Activated naive CD4-positive, alpha-beta T cell (primary cell): Measurements from ENCODE around the gene GNG7.
"Not testable (repeated sequence)": the region's sequence is repeated elsewhere in the genome, so short reads cannot be mapped to it uniquely, and the experiment has no call there.

ENCODE experiments used
- DNase-seq, 4 experiments: peaks; one replicate each; lab custom pipeline; 2025; lab: John Stamatoyannopoulos, UW

Gene GNG7

GRCh38 chr19:2575734-2576481 is 126.6 kb downstream of the GNG7 start:
- DNase-seq: no peak

- no peak for DNase-seq
Measured at GRCh38 chr19:2574971-2575630, 127.4 kb downstream of the GNG7 start.

DNA sequence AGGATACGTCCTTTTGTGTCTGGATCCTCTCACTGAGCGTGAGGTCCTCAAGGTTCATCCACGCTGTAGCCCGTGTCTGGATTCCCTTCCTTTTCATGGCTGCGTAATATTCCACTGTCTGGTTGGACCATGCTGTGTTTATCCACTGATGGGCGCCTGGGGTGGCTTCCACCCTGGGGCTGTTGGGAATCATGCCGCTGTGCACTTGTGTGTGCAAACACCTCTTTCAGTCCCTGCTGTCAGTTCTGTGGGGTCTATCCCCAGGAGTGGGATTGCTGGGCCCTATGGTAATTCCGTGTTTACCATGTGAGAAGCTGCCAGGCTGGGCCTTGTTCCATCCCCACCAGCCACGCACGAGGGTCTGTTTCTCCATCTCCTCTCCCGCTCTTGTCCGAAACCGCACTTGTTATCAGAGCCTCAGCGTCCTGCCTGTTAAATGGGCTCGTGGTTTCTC is 128.0 kb downstream of the GNG7 start:
- no peak for DNase-seq

- no peak for DNase-seq
Measured at GRCh38 chr19:2573916-2574315, 128.6 kb downstream of the GNG7 start.

- DNase-seq: not testable (repeated sequence)
Measured at GRCh38 chr19:2572152-2572551, 130.3 kb downstream of the GNG7 start.

- no peak for DNase-seq
Measured at GRCh38 chr19:2569596-2570465, 132.7 kb downstream of the GNG7 start.

- no peak for DNase-seq
Measured at GRCh38 chr19:2567996-2568395, 134.5 kb downstream of the GNG7 start.

DNA sequence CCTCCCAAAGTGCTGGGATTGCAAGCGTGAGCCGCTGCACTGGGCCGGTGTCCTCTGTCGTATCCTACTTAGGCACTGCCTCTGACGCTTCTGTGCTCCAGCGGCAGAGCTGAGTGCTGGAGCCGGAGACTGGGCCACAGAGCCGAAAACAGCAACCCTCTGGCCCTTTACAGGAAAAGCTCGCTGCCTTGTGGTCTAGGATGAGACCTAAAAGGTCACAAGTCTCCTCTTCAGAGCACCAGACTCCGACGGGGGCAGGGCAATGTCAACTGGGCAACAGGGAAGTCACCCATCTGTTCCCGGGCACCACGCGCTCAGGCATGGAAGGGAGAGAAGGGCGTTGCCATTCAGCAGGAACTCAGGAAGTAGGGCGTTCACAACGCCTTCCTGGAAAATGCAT is 134.9 kb downstream of the GNG7 start:
- DNase-seq: no peak

DNA sequence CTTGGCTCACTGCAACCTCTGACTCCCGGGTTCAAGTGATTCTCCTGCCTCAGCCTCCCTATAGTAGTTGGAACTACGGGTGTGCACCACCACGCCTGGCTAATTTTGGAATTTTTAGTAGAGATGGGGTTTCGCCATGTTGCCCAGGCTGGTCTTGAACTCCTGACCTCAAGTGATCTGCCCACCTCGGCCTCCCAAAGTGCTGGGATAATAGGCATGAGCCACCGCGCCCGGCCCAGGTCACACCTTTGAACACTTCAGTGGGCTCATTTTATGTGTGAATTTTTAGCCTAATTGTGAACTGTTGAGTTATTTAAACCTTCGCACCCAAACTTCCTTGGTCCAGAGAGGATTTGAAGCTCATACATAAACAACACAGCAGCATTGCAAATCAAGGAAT is 138.9 kb downstream of the GNG7 start:
- DNase-seq: not testable (repeated sequence)

- DNase-seq: peak in 2 of 4 experiments; percentile 52 to 62
Measured at GRCh38 chr19:2561895-2562294, 140.6 kb downstream of the GNG7 start.

GRCh38 chr19:2561221-2561620 is 141.3 kb downstream of the GNG7 start:
- no peak for DNase-seq

DNA sequence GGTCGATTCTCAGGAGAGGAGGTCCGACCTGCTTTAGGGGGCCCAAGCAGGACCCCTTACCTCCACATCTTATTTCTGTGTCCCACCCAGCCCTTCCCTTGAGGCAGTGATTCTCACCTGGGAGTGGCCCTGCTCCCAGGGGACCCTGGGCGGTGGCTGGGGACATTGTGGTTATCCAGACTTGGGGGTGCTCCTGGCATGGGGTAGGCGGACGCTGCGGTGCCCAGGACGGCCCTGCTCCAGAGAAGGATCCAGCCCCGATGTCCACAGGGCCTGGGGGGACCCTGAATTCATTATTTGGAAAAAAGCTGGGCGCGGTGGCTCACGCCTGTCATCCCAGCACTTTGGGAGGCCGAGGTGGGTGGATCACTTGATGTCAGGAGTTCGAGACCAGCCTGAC is 142.1 kb downstream of the GNG7 start:
- DNase-seq: no peak

GRCh38 chr19:2558543-2558942 is 144.0 kb downstream of the GNG7 start:
- DNase-seq: no peak

DNA sequence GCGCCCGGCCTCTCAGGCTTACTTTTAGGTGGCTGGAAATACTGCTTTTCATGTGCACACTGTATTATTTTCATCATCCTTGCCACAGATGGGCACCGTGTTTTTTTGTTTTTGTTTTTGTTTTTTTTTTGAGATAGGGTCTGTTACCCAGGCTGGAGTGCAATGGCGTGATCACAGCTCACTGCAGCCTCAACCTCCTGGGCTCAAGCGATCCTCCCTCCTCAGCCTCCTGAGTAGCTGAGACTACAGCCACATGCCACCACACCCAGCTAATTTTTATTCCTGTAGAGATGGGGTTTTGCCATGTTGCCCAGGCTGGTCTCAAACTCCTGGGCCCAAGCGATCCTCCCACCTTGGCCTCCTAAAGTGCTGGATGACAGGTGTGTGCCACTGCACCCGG is 144.4 kb downstream of the GNG7 start:
- not testable (repeated sequence) for DNase-seq

- no peak for DNase-seq
Measured at GRCh38 chr19:2557093-2557440, 145.4 kb downstream of the GNG7 start.

- DNase-seq: no peak
Measured at GRCh38 chr19:2556221-2557092, 146.0 kb downstream of the GNG7 start.

- DNase-seq: no peak
Measured at GRCh38 chr19:2555422-2556220, 146.9 kb downstream of the GNG7 start.

DNA sequence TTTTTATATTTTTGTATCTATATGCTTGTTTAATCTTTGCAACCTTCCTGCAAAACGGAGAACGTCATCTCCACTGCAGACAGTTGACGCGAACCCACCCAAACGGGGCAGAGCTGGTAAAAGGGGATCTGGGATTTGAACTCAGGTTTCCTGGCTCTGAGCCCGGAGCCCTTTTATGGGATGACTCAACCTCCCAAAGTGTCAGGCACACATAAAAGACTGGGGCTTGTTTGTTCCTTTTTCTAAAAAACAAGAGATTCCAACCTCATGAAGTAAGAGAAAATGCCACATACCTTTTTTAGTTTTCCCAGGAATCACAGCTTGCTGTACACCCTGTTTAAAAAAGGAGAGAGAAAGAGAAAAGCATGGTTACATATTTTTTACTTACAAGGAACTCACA is 147.6 kb downstream of the GNG7 start:
- DNase-seq: no peak

GRCh38 chr19:2553510-2553909 is 149.0 kb downstream of the GNG7 start:
- DNase-seq: no peak

DNA sequence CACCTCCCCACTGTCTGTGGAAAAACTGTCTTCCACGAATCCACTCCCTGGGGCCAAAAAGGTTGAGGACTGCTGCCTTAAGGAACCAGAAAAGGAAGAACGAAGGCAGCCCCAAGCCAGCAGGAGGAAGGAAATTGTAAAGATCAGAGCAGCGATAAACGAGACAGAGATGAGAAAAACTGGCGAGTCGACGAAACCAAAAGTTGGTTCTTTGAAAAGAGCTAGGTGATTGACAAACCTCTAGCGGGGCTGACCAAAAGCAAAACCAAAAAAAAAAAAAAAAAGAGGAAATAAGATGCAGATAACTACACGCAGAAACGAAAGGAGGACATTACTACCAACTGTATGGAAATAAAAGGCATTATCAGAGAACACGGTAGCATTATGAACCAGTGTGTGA is 149.6 kb downstream of the GNG7 start:
- DNase-seq: no peak

- DNase-seq: no peak
Measured at GRCh38 chr19:2551864-2552185, 150.7 kb downstream of the GNG7 start.
